GM06990 (cell line): ENCODE results near the gene SMPD2.

Experiments
- DNase-seq: peaks from one replicate; pipeline ENCODE4 v3.0.0-alpha.2; 2011; ENCODE audit not compliant: insufficient read length; ENCODE audit errors: extremely low read depth
- H3K27me3 ChIP-seq: replicated peaks from 2 replicates; pipeline ENCODE4 v1.6.0; 2011; ENCODE audit warnings: low read length; ENCODE audit not compliant: control insufficient read depth, insufficient read depth
- H3K36me3 ChIP-seq: 2 replicates; pipeline ENCODE4 v1.5.1; 2011; ENCODE audit warnings: low read length; ENCODE audit not compliant: control insufficient read depth, insufficient read depth
- H3K4me3 ChIP-seq: replicated peaks from 2 replicates; pipeline ENCODE4 v1.5.1; 2011; ENCODE audit warnings: low read depth, mild to moderate bottlenecking, control low read depth, low read length
- TF ChIP-seq, protein P1 (sequence below): IDR thresholded peaks from 2 replicates; pipeline ENCODE4 v1.5.1; 2011; ENCODE audit warnings: low read length, control low read depth, mild to moderate bottlenecking, inconsistent platforms; ENCODE audit not compliant: insufficient read depth, poor library complexity, severe bottlenecking

The SMPD2 gene

DNA sequence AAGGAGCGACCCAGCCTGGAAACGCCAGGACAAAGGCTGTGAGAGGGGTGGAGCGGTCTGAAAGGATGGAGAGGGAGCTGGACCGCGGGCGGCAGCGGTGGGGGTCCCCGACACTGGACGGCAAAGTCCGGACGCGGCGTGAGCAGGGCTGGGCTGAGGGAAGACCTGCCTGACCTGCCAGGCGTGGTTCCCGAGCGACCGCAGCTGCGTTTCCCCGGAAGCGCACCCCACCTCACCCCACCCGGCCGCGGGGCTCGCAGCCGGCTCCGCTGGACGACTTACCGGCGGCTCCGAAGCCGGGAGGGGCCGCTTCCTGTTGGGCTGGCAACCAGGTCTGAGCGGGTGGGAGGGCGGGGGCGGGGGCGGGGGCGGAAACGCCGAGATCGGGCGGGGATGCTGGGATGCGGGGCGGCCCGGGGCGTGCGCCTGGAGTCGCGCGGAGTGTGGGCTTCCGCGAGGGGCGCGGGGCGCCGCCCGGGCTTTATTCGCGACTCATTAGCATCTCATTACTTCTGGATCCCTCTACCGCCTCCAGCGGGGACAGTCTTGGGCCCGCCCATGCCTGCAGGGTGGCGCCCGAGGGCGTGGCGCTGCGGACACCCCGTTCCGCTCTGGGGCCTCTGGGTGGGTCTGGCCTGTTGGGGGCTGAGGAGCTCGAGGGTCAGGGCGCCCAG is 15.1 kb downstream of the SMPD2 start, which contains the start of gene MICAL1:
Gene MICAL1 (minus strand): TSS at position 336 of the 674 bp plus-strand sequence. CDS start 1,576 bp downstream, outside the sequence.
- Histone ChIP-seq H3K27me3 (no peaks in the 10 kb centered on the region), H3K36me3 (peaks cover 16% of the 10 kb centered on the region), H3K4me3 (peak within 1 kb of the TSS; percentile 93)
- TF ChIP-seq, protein P1, sequence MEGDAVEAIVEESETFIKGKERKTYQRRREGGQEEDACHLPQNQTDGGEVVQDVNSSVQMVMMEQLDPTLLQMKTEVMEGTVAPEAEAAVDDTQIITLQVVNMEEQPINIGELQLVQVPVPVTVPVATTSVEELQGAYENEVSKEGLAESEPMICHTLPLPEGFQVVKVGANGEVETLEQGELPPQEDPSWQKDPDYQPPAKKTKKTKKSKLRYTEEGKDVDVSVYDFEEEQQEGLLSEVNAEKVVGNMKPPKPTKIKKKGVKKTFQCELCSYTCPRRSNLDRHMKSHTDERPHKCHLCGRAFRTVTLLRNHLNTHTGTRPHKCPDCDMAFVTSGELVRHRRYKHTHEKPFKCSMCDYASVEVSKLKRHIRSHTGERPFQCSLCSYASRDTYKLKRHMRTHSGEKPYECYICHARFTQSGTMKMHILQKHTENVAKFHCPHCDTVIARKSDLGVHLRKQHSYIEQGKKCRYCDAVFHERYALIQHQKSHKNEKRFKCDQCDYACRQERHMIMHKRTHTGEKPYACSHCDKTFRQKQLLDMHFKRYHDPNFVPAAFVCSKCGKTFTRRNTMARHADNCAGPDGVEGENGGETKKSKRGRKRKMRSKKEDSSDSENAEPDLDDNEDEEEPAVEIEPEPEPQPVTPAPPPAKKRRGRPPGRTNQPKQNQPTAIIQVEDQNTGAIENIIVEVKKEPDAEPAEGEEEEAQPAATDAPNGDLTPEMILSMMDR, result peak; percentile 16
- peak; percentile 95 for DNase-seq

DNA sequence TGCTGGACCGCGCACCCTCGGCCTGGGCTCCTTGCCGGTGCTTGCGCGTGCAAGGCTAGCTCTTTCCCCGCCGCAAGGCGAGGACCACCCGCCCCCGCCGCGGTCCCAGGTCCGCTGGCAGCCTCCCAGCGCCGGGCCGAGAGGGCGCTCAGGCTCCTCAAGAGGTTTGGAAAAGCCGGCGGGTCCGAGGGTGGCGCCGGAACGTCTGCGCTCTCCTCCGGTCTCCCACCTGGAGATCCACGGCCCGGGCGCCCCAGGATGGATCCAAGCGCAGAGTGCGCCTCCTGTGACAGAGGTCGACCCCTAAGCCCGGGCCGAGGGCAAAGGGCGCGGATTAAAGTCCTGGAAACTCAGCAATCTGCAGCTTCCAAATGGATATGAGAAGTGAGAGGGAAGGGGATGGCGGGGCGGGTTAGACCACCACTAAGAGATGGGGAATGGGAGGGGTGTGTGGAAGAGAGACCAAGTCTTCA is 15.6 kb downstream of the SMPD2 start:
- Histone ChIP-seq H3K27me3 (no peaks in the 10 kb centered on the region), H3K36me3 (peaks cover 16% of the 10 kb centered on the region), H3K4me3 (peak overlapping the region; percentile 93)
- TF ChIP-seq, protein P1, result peak; percentile 6
- no peak for DNase-seq

DNA sequence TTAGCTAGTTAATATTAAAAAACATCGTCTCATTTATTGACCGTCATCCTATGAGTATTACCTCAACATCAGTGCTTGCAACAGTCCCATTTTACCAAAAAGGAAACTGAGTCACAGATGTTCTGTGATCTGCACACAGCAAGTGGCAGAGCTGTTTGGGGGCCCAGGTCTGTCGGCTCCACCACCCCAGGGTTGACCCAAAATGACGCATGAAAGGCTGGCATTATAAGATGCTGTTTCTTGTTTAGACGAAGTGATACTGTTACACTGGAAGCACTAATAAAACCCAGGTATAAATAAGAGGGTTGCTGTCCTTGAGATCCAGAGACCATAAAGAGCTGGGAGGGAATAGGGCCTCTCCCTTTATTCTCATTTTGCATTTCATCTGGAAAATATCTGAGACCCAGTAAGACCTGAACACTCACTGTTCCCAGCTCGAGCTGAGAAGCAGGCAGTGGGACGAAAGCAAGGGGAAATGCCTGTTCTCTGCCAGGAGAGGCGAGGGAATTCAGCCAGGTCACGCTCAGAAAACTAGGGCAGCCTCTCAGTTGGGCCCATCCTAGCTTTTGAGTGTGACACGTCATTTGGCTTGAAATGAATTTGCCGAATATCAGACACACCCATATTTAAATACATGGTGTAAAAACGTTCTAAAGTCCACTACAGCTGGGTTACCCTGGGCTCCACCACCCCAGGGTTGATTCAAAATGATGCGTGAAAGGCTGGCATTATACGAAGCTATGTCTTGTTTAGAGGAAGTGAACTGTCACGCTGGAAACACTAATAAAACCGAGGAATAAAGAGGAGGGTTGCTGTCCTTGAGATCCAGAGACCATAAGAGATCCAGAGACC is 16.4 kb downstream of the SMPD2 start:
- no peak for DNase-seq
- H3K36me3 ChIP-seq, result peaks cover 14% of the 10 kb centered on the region
- TF ChIP-seq, protein P1, result no peak
- H3K27me3 ChIP-seq, result no peaks in the 10 kb centered on the region
- H3K4me3 ChIP-seq, result peak overlapping the region; percentile 93

DNA sequence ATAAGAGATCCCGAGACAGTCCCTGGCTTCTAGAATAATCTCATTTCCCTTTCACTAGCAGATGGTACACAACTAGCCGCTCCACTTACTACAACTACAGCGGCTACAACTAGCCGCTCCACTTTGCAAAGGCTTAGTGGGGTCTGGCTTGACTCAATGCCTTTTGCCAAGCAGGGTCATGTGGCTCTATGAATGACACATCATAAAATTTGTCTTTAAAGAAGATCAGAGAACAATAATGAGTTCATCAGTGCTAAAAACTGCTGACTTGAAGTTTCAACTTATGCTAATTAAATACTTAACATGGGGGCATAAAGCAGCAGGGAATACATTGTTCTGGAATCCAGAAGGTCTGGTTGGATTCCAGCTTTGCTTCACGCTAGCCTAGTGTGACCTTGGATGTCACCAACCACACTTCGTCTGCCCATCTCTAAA is 17.1 kb downstream of the SMPD2 start:
- no peak overlapping the region for H3K4me3 ChIP-seq
- TF ChIP-seq, protein P1, result no peak
- no peak for DNase-seq
- H3K36me3 ChIP-seq, result peaks cover 9% of the 10 kb centered on the region
- no peaks in the 10 kb centered on the region for H3K27me3 ChIP-seq

DNA sequence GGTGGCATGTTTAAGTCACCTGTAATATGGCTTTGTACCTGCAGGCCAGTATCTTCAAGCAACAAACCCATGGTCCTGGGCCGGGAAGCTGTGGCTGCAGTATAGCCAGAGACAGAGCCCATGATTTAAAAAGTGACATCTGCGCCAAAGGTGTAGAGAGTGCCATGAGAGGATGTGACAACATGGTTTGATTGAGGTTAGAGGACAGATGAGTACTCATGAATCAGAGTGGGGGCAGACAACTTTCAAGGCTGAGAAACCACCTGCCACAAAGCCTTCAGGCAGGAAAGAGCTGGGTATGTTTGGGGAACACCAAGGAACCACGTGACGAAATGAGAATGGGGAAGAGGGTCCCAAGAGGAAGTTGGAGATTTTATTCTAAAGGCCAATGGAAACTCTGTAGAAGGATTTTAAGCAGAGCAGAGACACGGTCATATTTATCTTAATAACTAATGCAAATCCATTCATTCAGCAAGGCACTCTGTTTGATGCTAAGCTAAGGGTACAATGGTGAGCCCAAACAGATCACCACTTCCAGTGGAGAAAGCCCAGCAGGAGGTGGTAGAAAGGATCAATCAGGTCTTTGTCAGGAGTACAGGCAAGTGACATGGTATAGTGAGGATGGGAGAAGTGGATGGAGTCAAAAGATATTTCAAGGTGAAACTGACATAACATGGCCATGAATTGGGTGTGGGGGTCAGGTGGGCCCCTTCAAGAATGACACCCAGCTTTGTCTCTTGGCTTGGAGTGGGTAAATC is 18.4 kb downstream of the SMPD2 start:
- Histone ChIP-seq H3K4me3 (no peak overlapping the region), H3K27me3 (no peaks in the 10 kb centered on the region), H3K36me3 (peaks cover 2% of the 10 kb centered on the region)
- DNase-seq, result no peak
- TF ChIP-seq, protein P1, result no peak
